PC-9 (cell line): ENCODE data around the gene CAMTA1. TPM values are rescaled to one million over a fixed set of nuclear protein-coding genes. Genes with fewer than 3 reads are reported as not detected.

Source experiments
- BruUV-seq: library from RNA; stranded (reverse); fragments of 400-500 nt; replicated peaks from 2 replicates; lab custom pipeline; 2021; lab: Mats Ljungman, UMichigan
- CTCF ChIA-PET: fragments of 300-600 bp; sonication (Branson Sonifier 250); formaldehyde crosslinking; loops from one replicate; lab custom pipeline; 2022; ENCODE audit warnings: antibody characterized with exemption; lab: Charles Lee
- POLR2A ChIA-PET: fragments of 300-600 bp; sonication (Branson Sonifier 250); formaldehyde crosslinking; loops from one replicate; lab custom pipeline; 2022; ENCODE audit warnings: antibody characterized with exemption; ENCODE audit not compliant: unreplicated experiment; lab: Charles Lee
- DNase-seq, 2 experiments: peaks; one replicate each; pipeline versions ENCODE4 v3.0.0 to v3.0.0-alpha.2; 2015 to 2022; ENCODE audit warnings: mixed read lengths in 1 of 2
- H2AFZ ChIP-seq: fragments of 200-600 bp; sonication (generic); 2 replicates; pipeline ENCODE4 v1.8.1; 2017; ENCODE audit warnings: antibody characterized with exemption
- H3F3A ChIP-seq: fragments of 200-600 bp; sonication (generic); 2 replicates; pipeline ENCODE4 v1.8.1; 2017; ENCODE audit warnings: antibody characterized with exemption, mild to moderate bottlenecking, low read depth; ENCODE audit not compliant: insufficient read depth
- H3K27ac ChIP-seq: fragments of 200-600 bp; sonication (generic); 2 replicates; pipeline ENCODE4 v1.6.1; 2016; ENCODE audit warnings: mixed run types
- H3K27me3 ChIP-seq: fragments of 200-600 bp; sonication (generic); 2 replicates; pipeline ENCODE4 v1.6.1; 2016; ENCODE audit warnings: low read depth, mixed run types; ENCODE audit not compliant: insufficient read depth
- H3K36me3 ChIP-seq: fragments of 200-600 bp; sonication (generic); 2 replicates; pipeline ENCODE4 v1.6.1; 2016; ENCODE audit warnings: low read depth, mixed run types
- H3K4me1 ChIP-seq: fragments of 200-600 bp; sonication (generic); replicated peaks from 2 replicates; pipeline ENCODE4 v1.6.1; 2016; ENCODE audit warnings: mixed run types; ENCODE audit not compliant: insufficient read depth
- H3K4me2 ChIP-seq: fragments of 200-600 bp; sonication (generic); 2 replicates; pipeline ENCODE4 v1.6.1; 2017; ENCODE audit warnings: mixed run types
- H3K4me3 ChIP-seq: fragments of 200-600 bp; sonication (generic); 2 replicates; pipeline ENCODE4 v1.6.1; 2016; ENCODE audit warnings: mixed run types
- H3K79me2 ChIP-seq: fragments of 200-600 bp; sonication (generic); 2 replicates; pipeline ENCODE4 v1.6.1; 2017; ENCODE audit warnings: low read depth, mixed run types
- H3K9me2 ChIP-seq: fragments of 200-600 bp; sonication (generic); 2 replicates; pipeline ENCODE4 v1.8.1; 2017; ENCODE audit warnings: mild to moderate bottlenecking; ENCODE audit not compliant: insufficient read depth
- H3K9me3 ChIP-seq: fragments of 200-600 bp; sonication (generic); 2 replicates; pipeline ENCODE4 v1.8.1; 2016; ENCODE audit warnings: low read depth; ENCODE audit not compliant: insufficient read depth
- H4K20me1 ChIP-seq: fragments of 200-600 bp; sonication (generic); 2 replicates; pipeline ENCODE4 v1.8.1; 2017; ENCODE audit not compliant: insufficient read depth
- CTCF ChIP-seq: fragments of 200-600 bp; sonication (generic); conservative IDR thresholded peaks from 2 replicates; pipeline ENCODE4 v1.6.1; 2017; ENCODE audit warnings: mixed run types, antibody characterized with exemption, mild to moderate bottlenecking, moderate library complexity
- EZH2 ChIP-seq: fragments of 200-600 bp; sonication (generic); IDR thresholded peaks from 2 replicates; pipeline ENCODE4 v1.8.0; 2017; ENCODE audit warnings: antibody characterized with exemption, low read depth
- intact Hi-C: fragments of 100-400 bp; cut with micrococcal nuclease; formaldehyde crosslinking; loops from one replicate; pipeline ENCODE4 v1.10.0; 2022; ENCODE audit not compliant: unreplicated experiment
- total RNA-seq: library from RNA; stranded (reverse); gene quantifications from 2 replicates; pipeline ENCODE4 v1.2.3, GENCODE V29; 2021

Gene CAMTA1
- total RNA-seq, 1 experiment from 2014 or later = 72.3 TPM

DNA sequence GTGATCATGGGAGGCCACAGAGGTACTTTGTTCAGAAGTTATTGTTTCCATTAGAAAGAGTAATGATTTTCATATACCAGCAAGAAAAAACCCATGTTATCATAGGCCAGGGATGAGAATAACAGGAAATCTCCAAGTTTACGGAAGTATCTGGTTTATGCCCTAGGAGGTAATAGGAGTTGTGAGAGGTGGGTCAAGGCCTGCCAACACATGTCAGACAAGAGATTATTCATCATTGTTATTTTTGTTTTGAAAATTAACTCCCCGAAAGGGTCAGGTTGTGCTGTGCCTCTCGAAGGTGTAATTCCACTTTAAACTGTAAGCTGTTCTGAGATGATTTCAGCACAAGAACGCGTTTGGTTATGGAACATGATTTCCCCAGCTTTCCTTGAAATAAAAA lies 218.4 kb downstream of the CAMTA1 start:
- POLR2A ChIA-PET = no interaction called here
- H3K27me3 ChIP-seq = peaks cover 78% of the 10 kb centered on the region
- CTCF ChIA-PET = no interaction called here

GRCh38 chr1:7004181-7004580 lies 218.9 kb downstream of the CAMTA1 start:
- Histone ChIP-seq H3K4me2 (no peak overlapping the region), H3K36me3 (no peaks in the 10 kb centered on the region), H4K20me1 (no peaks in the 10 kb centered on the region), H3K9me3 (no peaks in the 10 kb centered on the region), H3K27me3 (peaks cover 83% of the 10 kb centered on the region), H3K4me1 (no peaks in the 10 kb centered on the region), H2AFZ (no peak overlapping the region), H3K9me2 (no peaks in the 10 kb centered on the region), H3K27ac (no peak overlapping the region), H3K4me3 (no peak overlapping the region), H3F3A (no peaks in the 10 kb centered on the region), H3K79me2 (no peaks in the 10 kb centered on the region)
- no TSS peak for BruUV-seq
- POLR2A ChIA-PET = no interaction called here
- no peak for DNase-seq
- CTCF ChIA-PET = no interaction called here
- intact Hi-C loops = no loop called here
- TF ChIP-seq CTCF (no peak), EZH2 (no peak)

More for the DNA sequence above, 218.4 kb downstream of the CAMTA1 start:
- no peak overlapping the region for H3K4me2 ChIP-seq
- no peak overlapping the region for H2AFZ ChIP-seq
- no peaks in the 10 kb centered on the region for H3K9me2 ChIP-seq
- no peak overlapping the region for H3K4me3 ChIP-seq
- DNase-seq = no peak
- TF ChIP-seq CTCF = no peak
- TF ChIP-seq EZH2 = no peak
- no peaks in the 10 kb centered on the region for H3K79me2 ChIP-seq
- no TSS peak for BruUV-seq
- H3K4me1 ChIP-seq = no peaks in the 10 kb centered on the region
- H3K36me3 ChIP-seq = no peaks in the 10 kb centered on the region
- no peak overlapping the region for H3K27ac ChIP-seq
- intact Hi-C loops = no loop called here
- H3F3A ChIP-seq = no peaks in the 10 kb centered on the region
- no peaks in the 10 kb centered on the region for H3K9me3 ChIP-seq
- H4K20me1 ChIP-seq = no peaks in the 10 kb centered on the region

- no TSS peak for BruUV-seq
- Histone ChIP-seq H3K9me2 (no peaks in the 10 kb centered on the region), H2AFZ (no peak overlapping the region), H3K27ac (no peak overlapping the region), H3K9me3 (no peaks in the 10 kb centered on the region), H3K4me2 (no peak overlapping the region), H3K27me3 (peaks cover 92% of the 10 kb centered on the region), H4K20me1 (no peaks in the 10 kb centered on the region), H3K79me2 (no peaks in the 10 kb centered on the region), H3K4me3 (no peak overlapping the region), H3K36me3 (no peaks in the 10 kb centered on the region), H3K4me1 (no peaks in the 10 kb centered on the region), H3F3A (no peaks in the 10 kb centered on the region)
- CTCF ChIA-PET = no interaction called here
- intact Hi-C loops = no loop called here
- POLR2A ChIA-PET = no interaction called here
- DNase-seq = no peak
- no peak for TF ChIP-seq CTCF
- TF ChIP-seq EZH2 = no peak
These were observed 220.5 kb downstream of the CAMTA1 start for GRCh38 chr1:7005762-7006161.
